ENCODE data around the gene CCDC171.

Gene CCDC171

GRCh38 chr9:16012621-16013020 lies 459.8 kb downstream of the CCDC171 start:
- TF ChIP-seq YY1 (IDR thresholded peaks at IDR 0.05; ENCODE audit: low read depth) (no peak), NFIC (IDR thresholded peaks at IDR 0.05) (no peak), EGR1 (IDR thresholded peaks at IDR 0.05) (no peak), ZBTB7A (IDR thresholded peaks at IDR 0.05; ENCODE audit: low read depth) (no peak), FOXM1 (IDR thresholded peaks at IDR 0.05; ENCODE audit: borderline replicate concordance, low read depth) (no peak), CEBPB (IDR thresholded peaks at IDR 0.05) (no peak), TAF1 (IDR thresholded peaks at IDR 0.05; ENCODE audit: low read depth) (no peak), REST (IDR thresholded peaks at IDR 0.05; ENCODE audit: low read depth) (no peak), TEAD4 (IDR thresholded peaks at IDR 0.05) (no peak), EP300 (IDR thresholded peaks at IDR 0.05; ENCODE audit: borderline replicate concordance) (no peak), TCF12 (IDR thresholded peaks at IDR 0.05; ENCODE audit: low read depth) (no peak), RAD21 (IDR thresholded peaks at IDR 0.05; ENCODE audit: low read depth) (no peak), CREB1 (IDR thresholded peaks at IDR 0.05; ENCODE audit: low read depth) (no peak)
- TF ChIP-seq, protein P1, sequence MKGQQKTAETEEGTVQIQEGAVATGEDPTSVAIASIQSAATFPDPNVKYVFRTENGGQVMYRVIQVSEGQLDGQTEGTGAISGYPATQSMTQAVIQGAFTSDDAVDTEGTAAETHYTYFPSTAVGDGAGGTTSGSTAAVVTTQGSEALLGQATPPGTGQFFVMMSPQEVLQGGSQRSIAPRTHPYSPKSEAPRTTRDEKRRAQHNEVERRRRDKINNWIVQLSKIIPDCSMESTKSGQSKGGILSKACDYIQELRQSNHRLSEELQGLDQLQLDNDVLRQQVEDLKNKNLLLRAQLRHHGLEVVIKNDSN (IDR thresholded peaks at IDR 0.05) = no peak
- TF ChIP-seq, protein P2, sequence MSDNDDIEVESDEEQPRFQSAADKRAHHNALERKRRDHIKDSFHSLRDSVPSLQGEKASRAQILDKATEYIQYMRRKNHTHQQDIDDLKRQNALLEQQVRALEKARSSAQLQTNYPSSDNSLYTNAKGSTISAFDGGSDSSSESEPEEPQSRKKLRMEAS (IDR thresholded peaks at IDR 0.05) = no peak

DNA sequence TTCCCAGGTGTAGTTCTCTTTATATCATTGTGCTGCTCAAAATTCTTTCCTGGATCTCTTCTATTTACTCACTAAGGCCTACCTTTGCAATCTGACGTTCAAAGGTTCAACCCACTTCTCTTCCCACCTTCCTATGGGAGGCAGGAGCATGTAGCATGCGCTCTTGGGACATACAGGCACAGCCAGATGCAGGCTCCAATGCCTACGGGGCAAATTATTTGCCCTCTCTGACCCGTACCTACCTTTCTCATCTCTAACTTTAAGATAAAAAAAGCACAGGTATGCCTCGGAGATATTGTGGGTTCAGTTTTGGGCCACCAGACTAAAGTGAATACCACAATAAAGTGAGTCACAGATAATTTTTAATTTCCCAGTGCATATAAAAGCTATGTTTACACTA lies 460.5 kb downstream of the CCDC171 start:
- TF ChIP-seq EGR1 (IDR thresholded peaks at IDR 0.05) = no peak
- TF ChIP-seq, protein P1 (IDR thresholded peaks at IDR 0.05) = no peak
- TF ChIP-seq, protein P2 (IDR thresholded peaks at IDR 0.05) = no peak
- no peak for TF ChIP-seq FOXM1 (IDR thresholded peaks at IDR 0.05; ENCODE audit: borderline replicate concordance, low read depth)
- TF ChIP-seq EP300 (IDR thresholded peaks at IDR 0.05; ENCODE audit: borderline replicate concordance) = no peak
- no peak for TF ChIP-seq TAF1 (IDR thresholded peaks at IDR 0.05; ENCODE audit: low read depth)
- TF ChIP-seq NFIC (IDR thresholded peaks at IDR 0.05) = no peak
- TF ChIP-seq RAD21 (IDR thresholded peaks at IDR 0.05; ENCODE audit: low read depth) = no peak

GRCh38 chr9:16013826-16014225 lies 461.0 kb downstream of the CCDC171 start:
- no peak for TF ChIP-seq RAD21 (IDR thresholded peaks at IDR 0.05; ENCODE audit: low read depth)
- TF ChIP-seq YY1 (IDR thresholded peaks at IDR 0.05; ENCODE audit: low read depth) = no peak
- no peak for TF ChIP-seq TCF12 (IDR thresholded peaks at IDR 0.05; ENCODE audit: low read depth)
- TF ChIP-seq TAF1 (IDR thresholded peaks at IDR 0.05; ENCODE audit: low read depth) = no peak
- no peak for TF ChIP-seq NFIC (IDR thresholded peaks at IDR 0.05)
- TF ChIP-seq TEAD4 (IDR thresholded peaks at IDR 0.05) = no peak
- TF ChIP-seq REST (IDR thresholded peaks at IDR 0.05; ENCODE audit: low read depth) = no peak
- TF ChIP-seq CEBPB (IDR thresholded peaks at IDR 0.05) = no peak
- TF ChIP-seq, protein P1 (IDR thresholded peaks at IDR 0.05) = no peak
- no peak for TF ChIP-seq EGR1 (IDR thresholded peaks at IDR 0.05)
- TF ChIP-seq FOXM1 (IDR thresholded peaks at IDR 0.05; ENCODE audit: borderline replicate concordance, low read depth) = no peak
- no peak for TF ChIP-seq EP300 (IDR thresholded peaks at IDR 0.05; ENCODE audit: borderline replicate concordance)
- TF ChIP-seq, protein P2 (IDR thresholded peaks at IDR 0.05) = no peak
- no peak for TF ChIP-seq ZBTB7A (IDR thresholded peaks at IDR 0.05; ENCODE audit: low read depth)
- no peak for TF ChIP-seq CREB1 (IDR thresholded peaks at IDR 0.05; ENCODE audit: low read depth)

- TF ChIP-seq CEBPB (IDR thresholded peaks at IDR 0.05) (no peak), ZBTB7A (IDR thresholded peaks at IDR 0.05; ENCODE audit: low read depth) (no peak), YY1 (IDR thresholded peaks at IDR 0.05; ENCODE audit: low read depth) (no peak), EGR1 (IDR thresholded peaks at IDR 0.05) (no peak), REST (IDR thresholded peaks at IDR 0.05; ENCODE audit: low read depth) (no peak), TEAD4 (IDR thresholded peaks at IDR 0.05) (no peak), RAD21 (IDR thresholded peaks at IDR 0.05; ENCODE audit: low read depth) (no peak), EP300 (IDR thresholded peaks at IDR 0.05; ENCODE audit: borderline replicate concordance) (no peak), TAF1 (IDR thresholded peaks at IDR 0.05; ENCODE audit: low read depth) (no peak), NFIC (IDR thresholded peaks at IDR 0.05) (no peak), TCF12 (IDR thresholded peaks at IDR 0.05; ENCODE audit: low read depth) (no peak), CREB1 (IDR thresholded peaks at IDR 0.05; ENCODE audit: low read depth) (no peak), FOXM1 (IDR thresholded peaks at IDR 0.05; ENCODE audit: borderline replicate concordance, low read depth) (no peak)
- TF ChIP-seq, protein P2 (IDR thresholded peaks at IDR 0.05) = no peak
- TF ChIP-seq, protein P1 (IDR thresholded peaks at IDR 0.05) = no peak
Observed at GRCh38 chr9:16022228-16022627, 469.4 kb downstream of the CCDC171 start.
